DMS53 treated with DMSO at 0.1 percent for 48 hours (cell line): Measurements from ENCODE around the gene ANXA8.
"Not testable (repeated sequence)": the region's sequence is repeated elsewhere in the genome, so short reads cannot be mapped to it uniquely, and the experiment has no call there.

ENCODE experiments used
- DNase-seq: peaks from one replicate; lab custom pipeline; 2025; ENCODE audit not compliant: unreplicated experiment; lab: John Stamatoyannopoulos, UW

The ANXA8 gene

DNA sequence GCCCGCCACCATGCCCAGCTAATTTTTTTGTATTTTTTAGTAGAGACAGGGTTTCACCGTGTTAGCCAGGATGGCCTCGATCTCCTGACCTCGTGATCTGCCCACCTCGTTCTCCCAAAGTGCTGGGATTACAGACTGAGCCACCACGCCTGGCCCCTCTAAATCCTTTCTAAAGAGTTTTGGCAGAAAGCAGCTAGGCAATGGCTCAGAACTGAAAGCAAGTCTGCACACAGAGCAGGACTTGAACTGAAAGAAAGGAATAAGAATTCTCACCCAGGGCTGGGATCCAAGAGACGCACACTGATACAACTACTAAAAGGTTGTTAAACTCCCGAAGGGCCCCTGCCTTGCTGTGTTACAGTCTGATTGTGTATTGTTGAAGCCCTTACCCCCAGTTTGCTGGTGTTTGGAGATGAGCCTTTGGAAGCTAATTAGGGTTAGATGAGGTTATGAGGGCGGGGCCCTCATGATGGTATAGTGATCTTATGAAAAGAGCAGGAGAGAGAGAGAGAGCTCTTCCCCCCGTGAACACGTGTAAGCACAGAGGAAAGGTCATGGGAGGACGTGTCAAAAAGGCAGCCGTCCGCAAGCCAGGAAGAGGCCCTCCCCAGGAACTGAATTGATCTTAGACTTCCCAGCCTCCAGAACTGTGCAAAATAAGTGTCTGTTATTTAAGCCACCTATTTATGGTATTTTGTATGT lies 18.5 kb downstream of the ANXA8 start:
- not testable (repeated sequence) for DNase-seq

DNA sequence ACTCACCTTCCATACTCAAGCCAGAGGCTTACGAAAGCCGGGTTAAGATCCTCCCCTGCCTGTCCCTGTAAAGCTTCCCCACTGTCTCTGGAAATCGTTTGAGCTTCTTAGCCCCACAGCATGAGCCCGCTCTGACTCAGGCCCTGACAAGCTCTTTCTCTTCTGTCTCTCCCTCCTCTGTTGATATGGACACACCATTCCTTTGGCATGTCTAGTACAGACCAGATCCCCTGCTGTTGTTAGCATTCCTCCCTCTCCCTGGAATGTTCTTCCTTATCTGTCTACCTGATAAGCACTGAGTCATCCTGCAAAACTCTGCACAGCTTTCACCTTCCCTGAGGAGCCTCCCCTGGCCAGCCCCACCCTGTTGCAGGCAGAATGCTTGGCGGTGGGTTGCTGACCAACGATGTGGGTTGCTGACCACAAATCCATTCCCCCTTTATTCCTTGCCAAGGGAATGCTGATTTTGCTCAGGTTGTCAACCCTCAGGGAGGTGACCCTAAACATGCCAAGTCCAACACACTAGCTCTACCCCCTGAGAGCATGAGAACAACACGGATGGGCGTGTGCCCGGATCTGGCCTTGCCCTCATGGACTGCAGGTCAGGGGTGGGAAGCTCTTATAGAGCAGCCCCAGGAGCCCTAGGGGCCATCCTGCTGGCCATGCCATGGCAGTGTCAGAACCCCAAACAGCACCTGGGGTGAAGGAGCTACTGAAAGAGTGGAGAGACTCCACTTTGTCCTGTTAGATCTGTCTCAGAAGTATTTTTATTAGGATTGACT lies 21.1 kb downstream of the ANXA8 start:
- not testable (repeated sequence) for DNase-seq

DNA sequence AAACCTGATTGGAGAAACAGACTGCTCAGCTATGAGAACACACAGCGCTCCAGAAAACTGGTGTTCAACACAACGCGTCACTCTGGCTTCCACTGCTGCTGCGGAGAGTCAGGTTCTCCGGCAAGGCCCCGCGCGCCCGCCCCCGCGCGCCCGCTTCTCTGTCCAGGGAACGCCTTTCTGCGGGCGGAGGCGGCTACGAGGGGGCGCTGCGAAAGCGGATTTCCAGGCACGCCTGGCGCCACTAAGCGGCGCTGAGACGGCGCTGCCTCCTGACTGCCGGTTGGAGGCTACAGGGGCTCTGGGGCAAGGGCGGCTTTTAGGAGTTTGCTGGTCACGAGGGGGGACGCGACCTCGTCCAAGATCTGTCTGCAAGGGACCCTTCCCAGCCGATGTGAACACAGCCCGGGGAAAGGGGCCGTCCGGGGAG lies 22.6 kb downstream of the ANXA8 start:
- not testable (repeated sequence) for DNase-seq

DNA sequence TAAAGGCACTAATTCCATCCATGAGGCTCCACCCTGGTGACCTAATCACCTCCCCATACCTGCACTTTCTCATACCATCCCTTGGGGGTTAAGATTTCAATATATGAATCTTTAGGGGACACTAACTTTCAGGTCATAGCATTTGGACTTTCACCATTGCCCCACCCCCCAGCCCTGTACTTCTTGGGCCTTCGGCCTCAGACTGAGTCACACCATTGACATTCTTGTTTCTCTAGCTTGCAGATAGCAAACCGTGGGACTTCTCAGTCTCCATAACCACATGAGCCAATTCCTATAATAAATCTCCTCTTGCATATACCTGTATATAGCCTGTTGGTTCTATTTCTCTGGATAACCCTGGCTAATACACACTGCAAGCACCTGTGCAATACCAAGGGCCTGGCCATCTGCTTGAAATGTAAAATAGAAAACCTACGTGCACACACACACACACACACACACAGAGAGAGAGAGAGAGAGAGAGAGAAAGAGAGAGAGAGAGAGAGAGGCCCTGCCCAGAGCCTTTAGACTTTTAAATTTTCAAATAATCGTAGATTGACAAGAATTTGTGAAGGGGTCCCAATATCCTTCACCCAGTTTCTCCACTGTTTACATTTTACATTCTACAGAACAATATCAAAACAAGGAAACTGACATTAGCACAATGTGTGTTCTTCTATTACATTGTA lies 25.3 kb downstream of the ANXA8 start:
- no peak for DNase-seq

DNA sequence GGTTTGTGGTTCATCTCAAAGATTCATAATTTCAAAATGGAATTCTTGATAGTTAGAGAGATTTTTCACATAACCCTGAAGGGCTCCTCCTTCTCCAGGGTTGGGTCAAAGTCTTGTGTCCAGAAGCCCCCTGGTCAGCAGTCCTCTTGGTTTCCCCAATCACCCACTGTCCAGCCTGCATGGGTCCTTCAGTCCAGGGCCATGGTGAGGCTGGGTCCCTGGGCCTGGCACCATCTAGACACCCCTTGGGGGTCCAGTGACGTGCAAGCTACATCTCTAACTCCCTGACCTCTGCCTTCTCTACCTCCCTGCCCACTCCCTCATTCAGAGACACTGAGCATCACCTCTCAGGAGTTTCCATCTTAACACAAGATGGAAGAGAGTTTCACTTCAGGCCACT lies 26.1 kb downstream of the ANXA8 start:
- DNase-seq, result no peak

DNA sequence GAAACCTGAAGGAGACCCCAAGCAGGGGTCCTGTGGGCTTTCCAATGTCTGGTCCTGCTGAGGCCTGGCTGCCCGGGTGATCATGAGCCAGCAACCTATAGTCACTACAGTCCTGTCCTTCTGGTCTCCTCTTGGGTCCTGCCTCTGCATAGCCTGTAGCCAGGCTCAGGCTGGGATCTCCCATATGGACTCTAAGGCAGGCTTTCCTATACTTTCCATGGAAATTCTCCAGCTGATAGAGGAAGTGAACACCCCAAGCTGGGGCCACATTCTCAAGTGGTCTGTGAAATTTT lies 26.4 kb downstream of the ANXA8 start:
- DNase-seq, result no peak

DNA sequence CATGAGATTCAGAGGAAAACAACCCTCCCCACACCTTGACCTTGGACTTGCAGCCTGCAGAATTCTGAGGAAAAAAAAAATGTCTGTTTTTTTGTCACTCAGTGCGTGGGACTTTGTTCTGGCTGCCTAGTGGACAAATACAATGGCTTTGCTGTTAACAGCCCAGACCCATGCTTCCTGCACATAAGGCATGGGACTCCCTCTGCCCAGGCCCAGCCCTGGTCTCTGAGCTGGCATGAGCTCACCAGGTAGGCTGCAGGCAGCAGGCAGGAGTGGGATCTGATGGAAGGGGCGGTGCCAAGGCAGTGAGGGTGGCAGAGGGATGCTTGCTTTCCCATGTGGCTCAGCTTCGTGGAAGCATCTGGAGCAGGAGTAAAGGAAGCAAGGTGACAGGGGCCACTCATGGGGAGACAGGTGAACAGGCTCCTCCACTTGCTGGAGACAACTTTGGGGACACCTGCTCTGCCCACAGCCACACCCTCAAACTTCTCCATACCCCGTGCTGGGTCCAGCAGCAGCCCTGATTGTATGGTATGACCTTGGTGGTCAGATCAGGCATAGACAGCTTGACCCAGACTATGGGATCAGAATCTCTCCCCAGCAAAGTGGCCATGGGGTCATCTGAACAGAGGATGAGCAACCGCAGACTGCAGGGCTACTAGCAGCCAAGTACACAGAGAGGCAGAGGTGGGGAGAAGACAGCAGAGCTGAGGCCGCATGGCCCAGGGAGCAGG lies 27.0 kb downstream of the ANXA8 start:
- DNase-seq, result no peak

DNA sequence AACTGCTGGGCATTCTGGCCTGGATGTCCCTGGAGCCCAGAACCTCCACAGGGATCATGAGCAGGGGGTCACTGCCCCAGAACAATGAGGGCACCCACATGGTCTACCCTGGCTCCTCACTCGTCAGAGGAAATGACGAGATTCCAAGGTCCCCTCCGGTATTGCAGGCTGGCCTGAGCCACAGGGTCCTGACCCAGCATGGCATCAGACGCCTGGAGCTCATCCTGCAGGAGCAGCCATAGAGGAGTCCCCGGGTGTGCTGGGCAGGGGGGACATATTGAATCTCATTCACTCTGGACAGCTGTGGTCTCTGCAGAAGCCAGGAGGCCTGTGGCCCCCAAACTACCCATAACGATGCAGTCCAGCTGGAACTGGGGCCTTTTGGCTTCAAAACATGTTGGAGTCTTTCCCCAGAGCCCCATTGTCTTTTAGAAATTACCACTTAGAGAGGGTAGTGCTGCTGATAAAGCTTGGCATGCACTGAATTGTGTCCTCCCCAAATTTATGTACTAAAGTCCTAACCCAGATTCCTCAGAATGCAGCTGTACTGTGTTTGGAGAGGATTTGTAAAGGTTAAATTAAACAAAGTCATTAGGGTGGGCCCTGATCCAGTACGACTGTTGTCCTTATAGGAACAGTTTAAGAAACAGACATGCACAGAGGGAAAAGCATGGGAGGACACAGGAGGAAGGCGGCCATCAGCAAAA lies 27.7 kb downstream of the ANXA8 start:
- no peak for DNase-seq

DNA sequence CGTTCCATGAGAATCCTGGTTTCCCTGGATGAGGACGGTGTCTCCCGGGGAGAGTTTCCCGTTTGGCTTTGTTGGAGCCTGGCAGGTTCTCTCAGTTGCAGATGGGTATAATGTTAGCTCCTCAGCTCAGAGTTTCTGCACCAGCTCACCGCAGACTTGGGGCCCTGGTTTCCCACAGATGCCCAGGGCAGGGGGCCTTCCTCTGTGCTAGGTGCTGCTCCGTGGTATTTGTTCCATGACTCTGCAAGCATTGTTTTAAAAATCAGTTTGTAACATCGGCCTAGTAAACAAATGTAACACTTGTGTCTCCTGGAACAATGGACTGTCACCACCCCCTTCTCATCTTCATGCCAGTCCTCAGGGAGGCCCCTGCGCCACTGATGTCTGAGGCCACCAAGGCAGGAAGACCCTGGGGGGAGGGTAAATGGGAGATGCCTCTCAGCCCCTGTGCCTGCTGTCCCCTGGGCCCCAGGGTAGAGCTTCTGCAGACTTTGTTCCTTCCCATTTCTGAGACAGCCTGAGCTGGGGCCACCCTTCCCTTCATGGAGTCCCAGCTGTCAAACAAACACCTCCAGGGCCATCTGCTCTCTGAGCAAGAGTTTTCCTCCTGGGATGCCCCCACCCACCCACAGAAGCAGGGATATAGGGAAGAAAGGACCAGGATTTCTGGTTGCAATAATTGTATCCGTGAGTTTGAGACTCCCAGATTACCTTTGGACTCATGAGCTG lies 28.4 kb downstream of the ANXA8 start:
- not testable (repeated sequence) for DNase-seq

DNA sequence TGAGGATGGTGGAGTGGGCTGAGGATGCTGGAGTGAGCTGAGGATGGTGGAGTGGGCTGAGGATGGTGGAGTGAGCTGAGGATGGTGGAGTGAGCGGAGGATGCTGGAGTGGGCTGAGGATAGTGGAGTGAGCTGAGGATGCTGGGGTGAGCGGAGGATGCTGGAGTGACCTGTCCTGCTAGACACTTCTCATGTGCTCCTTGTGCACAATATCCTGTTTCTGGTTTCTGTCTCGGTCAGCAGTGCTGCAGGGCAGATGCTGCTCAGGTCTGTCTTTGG lies 29.2 kb downstream of the ANXA8 start:
- DNase-seq, result no peak

DNA sequence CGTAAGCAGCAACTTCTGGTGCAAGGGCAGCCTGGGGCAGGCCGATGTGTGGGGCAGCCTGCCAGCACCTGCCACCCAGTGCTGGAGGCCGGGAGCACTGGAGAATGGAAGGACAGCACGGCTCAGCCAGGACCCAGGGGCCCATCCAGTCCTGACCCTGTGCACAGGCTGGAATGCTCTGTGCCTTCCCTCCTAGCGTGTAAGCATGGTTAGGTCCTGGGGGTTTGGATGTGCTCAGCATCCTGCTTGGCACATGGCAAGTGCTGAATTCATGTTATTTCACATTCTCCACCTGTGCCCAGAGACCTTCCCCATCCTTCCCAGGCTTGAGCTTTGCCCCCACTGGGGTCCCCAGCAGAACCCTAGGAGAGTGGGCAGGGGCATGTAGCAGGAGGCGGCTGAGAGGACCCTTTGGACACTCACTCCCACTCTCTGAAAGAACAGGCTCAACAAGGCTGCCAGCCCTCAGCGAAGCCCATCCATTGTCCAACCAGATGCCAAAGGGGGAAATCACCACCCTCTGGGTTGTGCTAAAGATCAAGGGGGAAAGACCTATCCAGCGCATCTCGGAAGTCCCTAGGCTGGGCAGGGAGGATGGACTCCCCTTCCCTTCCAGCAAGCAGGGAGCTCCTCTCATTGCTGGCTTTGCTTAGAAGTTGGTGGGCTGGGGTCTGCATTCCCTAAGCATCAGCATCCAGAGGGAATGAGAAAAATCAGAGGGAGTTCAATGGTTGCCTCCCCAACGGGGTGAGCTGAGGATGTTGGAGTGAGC lies 29.7 kb downstream of the ANXA8 start:
- DNase-seq, result no peak

DNA sequence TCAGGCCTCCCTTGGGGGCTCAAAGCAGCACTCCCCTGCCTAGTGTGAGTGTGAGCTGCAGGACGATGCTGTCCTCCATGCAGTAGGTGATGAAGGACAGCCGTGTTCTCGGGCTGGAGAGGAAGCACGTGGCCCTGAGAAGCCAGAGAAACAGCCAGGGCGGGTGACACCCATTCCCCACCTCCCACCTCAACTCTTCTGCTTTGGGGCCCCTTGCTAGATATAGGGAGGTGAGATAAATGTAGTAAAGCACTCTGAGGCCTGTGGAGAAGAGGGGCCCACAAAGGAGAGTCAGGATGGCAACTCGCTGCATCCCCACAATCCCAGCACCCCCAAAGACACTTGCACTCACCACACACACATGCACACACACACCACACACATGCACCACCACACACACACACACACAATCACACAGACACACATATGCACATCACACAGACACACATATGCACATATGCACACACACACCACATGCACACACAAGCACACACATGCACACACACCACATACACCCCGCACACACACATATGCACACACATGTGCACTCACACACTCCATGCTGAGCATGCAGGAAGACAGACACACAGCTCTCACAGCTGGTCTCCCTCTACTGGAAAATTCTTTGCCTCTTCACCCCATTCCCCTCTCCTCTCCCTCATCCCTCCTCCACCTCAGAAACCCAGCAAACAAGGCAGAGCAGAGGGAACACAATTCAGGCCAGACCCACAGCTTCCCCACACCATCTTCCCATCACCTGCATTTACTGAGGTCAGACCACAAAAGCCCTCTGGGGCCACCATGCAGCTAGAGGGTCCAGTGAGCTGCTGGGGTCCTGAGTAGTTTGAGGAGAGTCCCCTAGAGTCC lies 30.5 kb downstream of the ANXA8 start:
- DNase-seq, result no peak

DNA sequence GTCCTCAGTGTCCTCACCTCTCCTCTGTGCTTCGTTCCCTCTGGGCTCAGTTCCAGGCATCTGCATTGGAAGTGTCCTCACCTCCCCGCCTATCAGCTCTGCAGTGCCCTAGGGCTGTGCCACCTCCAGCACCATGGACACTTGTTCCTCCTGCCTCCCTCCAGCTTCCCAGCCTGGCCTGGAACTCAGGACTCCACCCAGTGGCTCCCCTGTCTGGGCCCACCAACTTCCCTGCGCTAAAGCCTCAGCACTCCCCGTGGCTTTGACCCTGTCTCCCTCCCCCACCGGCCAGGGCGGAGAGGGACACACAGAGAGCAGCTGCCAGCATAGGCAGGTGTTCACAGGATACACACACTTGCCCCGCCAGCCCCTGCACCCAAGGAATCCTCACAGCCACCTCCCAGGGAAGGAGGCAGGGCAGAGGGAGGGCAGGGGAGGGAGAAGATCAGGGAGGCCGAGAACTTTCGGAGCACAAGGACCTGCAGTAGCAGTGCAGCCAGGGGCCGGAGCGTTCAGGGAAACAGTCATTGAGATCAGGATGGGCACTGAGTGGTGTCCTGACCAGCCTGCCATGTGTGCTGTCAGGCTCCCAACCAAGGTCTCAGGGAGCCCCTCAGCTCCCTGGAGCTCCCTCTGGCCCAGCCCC lies 31.3 kb downstream of the ANXA8 start:
- peak; percentile 61 for DNase-seq

DNA sequence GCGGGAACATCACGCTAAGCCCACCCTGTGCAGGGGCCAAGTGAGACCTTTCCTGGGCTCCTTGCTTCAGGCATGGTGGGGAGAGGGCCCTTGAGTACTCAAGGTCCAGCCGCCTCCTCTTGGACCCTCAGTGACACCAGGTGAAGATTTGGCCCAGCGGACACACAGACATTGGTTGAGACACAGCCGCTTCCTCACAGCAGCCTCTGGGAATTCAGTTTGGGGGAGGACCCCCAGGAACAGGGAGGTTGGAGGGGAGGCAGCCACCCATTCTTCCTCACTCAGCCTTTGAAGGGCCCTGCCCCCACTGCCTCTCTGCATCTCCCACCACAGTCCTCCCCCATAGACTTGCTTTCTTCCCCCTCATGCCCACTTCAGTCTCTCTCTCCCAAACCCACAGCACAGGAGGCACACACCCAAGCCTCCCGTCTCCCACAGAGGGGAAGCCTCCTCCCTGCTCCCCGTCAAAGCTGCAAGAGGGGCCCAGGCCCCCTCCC lies 31.9 kb downstream of the ANXA8 start:
- no peak for DNase-seq

DNA sequence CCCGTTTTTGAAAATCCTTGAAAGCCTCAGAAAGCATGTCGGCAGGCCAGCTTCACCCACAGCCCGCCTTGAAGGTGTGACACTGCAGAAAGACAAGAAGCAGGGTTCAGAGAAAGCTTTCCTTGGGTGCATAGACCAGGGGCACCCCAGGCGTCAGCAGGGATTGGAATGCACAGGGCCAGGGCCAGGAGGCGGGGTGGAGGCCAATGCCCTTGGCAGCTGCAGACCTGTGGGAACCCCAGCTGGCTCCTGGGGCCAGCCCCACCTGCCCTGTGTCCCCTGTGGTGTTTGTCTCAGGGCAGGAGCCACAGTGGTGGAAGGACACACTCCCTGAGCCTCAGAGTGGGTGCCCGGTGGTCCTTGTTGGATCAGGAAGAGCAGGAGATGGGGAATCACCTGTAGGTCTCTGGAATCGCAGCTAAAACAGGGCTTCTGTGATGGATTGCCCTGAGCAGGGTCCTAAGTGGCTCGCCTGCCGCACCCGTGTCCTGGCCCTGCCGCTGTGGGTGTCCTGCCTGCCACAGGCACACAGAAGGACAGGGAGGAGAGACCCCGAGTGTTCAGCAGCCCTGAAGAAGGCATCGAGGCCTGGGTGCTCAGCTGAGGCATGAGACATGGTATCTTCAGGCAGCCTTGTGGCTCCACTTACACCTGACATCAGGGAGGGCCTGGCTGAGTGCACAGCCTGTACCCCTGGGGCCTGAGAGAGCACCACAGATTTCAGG lies 32.5 kb downstream of the ANXA8 start:
- DNase-seq, result no peak

DNA sequence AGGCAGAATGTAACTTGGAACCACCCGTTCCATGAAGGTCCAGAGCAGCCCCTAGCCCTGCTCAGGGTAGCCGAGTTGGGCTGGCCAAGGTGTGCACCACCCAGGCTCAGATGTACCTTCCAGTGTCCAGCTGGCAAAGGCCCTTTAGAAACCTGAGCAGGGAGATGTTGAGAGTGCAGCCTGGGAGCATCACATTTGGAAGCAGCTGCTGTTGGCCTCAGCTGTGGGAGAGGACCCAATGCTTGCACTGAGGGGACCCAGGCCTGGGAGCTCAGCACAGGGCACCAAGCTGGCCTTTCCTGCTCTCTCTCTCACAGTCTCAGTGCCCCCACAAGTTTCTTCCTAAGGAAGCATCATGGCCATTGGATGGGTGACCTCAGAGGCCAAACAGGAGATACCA lies 33.5 kb downstream of the ANXA8 start:
- no peak for DNase-seq

DNA sequence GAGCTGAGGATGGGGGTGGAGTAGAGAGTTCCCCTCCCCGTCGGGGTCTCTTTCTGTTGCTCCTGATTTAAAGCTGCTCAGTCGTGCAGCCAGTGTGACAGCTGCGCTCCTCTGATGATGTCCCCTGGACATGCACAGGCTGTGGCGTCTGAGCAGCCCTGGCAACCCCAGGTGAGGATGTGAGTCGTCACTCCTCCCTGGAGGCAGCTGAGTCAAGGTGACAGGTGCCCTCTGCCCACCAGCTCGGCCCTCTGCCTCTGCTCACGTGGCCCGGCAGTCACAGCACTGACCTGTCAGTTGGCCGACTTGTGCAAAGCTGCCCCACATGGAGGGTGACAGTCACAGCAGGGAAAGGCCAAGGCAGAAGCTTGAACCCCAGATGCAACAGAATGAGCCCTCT lies 33.9 kb downstream of the ANXA8 start:
- no peak for DNase-seq
